Peyer's patch (tissue), 4 donors: Measurements from ENCODE around the gene TMPRSS11D.

Source experiments
- CTCF ChIP-seq, 6 experiments: fragments of 450-650 bp in 4 of 6; fragments of 200-600 bp in 2 of 6; sonication (generic) in 1 of 6; IDR thresholded peaks; one replicate each; pipeline ENCODE4 v1.5.1; 2017 to 2019; ENCODE audit warnings: antibody characterized with exemption in 6 of 6, mild to moderate bottlenecking in 3 of 6, moderate library complexity in 1 of 6
- POLR2A ChIP-seq, 2 donors: fragments of 450-650 bp; IDR thresholded peaks; one replicate each; pipeline ENCODE4 v1.5.1; 2017; ENCODE audit warnings: antibody characterized with exemption in 2 of 2, mild to moderate bottlenecking in 2 of 2, moderate library complexity in 2 of 2

DNA sequence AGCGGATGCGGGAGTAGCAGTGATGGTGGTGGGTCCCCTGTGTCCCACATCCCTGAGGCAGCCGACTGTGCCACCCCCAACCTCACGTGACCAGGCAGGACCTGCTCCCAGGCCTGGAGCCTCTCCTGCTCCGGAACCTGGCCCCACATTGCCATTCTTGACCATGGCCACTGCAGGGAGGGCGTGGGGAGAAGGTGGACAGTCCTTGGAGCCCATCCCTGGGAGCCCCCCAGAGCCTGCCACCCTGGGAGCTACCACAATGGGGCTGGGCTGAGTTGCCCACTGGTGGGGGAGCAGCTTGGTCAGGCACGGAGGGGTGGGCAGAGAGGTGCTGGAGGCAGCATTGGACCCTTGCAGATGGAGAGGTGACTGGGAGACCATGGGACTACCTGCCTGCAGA, 42.7 kb upstream of the TMPRSS11D start:
- TF ChIP-seq CTCF (IDR thresholded peaks at IDR 0.05) = no peak
- no peak for TF ChIP-seq POLR2A (IDR thresholded peaks at IDR 0.05)
